Measurements from ENCODE around the gene ELAC2.
A peak's percentile ranks its signal among the peaks of the same experiment; 100 is the strongest.

Gene ELAC2

DNA sequence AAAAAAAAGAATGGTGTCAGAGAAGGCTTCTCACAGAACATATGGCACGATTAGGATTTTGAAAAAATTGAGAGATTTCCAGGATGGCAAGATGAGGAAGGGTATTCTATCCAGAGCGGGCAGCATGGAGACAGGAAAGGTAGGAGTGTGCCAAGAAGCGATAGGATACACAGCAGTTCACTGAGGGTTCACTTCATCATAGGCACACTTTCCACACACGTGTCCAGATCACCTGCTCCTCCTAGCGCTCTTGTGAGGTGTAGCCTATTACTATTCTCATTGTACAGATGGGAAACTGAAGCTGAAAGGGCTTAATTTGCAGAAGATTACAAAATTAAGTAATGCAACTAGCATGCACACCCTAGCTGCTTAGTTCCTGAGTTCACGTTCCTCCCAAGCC lies 6.2 kb upstream of the ELAC2 start:
- DNase-seq (ENCODE audit: low spot score), result no peak

GRCh38 chr17:13016881-13017654 lies 759 bp downstream of the ELAC2 start:
- peak; percentile 64 for DNase-seq (ENCODE audit: low spot score)

- no peak for DNase-seq (ENCODE audit: low spot score)
These were observed 3.0 kb downstream of the ELAC2 start for GRCh38 chr17:13014801-13015200.

- DNase-seq (ENCODE audit: low spot score), result no peak
These were observed 6.9 kb downstream of the ELAC2 start for GRCh38 chr17:13010959-13011358.

DNA sequence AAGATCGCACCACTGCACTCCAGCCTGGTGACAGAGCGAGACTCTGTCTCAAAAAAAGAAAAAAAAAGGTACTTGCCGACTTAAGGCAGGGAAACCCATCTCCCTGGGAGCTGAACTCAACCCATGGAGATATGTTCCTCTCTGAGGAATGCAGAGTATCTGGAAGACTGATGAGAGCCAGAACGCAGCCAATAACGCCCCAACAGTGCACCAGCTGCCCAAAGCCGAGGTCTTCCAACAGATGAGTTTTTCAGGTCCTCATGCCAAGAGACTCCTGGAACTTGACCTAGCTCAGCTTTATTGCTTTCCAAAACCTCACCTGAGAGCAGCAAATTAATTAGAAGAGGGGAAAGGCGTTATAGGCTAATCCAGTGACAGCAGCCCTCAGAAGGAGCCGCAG lies 9.4 kb downstream of the ELAC2 start:
- no peak for DNase-seq (ENCODE audit: low spot score)

GRCh38 chr17:13005530-13005929 lies 12.3 kb downstream of the ELAC2 start:
- no peak for DNase-seq (ENCODE audit: low spot score)

DNA sequence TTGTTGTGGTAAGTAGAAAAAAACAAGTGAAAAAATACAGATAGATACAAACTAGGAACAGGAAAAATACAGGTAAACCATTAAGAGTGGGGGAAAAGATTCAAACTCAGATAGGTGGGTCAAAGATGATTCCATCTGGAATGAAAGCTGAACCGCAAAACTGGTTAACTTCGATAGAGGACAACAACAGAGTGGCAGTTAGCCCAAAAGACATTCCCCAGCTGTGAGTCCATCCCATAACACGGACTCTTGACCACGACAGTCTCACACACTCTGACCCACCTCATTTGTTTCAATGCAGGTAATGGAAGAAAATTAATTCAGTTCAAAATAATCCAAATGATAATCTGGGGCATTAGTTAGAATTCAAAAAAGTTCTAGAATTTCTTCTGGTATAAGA lies 13.5 kb downstream of the ELAC2 start:
- DNase-seq (ENCODE audit: low spot score), result no peak

GRCh38 chr17:13003927-13004326 lies 13.9 kb downstream of the ELAC2 start:
- DNase-seq (ENCODE audit: low spot score), result no peak

GRCh38 chr17:13003454-13003851 lies 14.4 kb downstream of the ELAC2 start:
- no peak for DNase-seq (ENCODE audit: low spot score)

DNA sequence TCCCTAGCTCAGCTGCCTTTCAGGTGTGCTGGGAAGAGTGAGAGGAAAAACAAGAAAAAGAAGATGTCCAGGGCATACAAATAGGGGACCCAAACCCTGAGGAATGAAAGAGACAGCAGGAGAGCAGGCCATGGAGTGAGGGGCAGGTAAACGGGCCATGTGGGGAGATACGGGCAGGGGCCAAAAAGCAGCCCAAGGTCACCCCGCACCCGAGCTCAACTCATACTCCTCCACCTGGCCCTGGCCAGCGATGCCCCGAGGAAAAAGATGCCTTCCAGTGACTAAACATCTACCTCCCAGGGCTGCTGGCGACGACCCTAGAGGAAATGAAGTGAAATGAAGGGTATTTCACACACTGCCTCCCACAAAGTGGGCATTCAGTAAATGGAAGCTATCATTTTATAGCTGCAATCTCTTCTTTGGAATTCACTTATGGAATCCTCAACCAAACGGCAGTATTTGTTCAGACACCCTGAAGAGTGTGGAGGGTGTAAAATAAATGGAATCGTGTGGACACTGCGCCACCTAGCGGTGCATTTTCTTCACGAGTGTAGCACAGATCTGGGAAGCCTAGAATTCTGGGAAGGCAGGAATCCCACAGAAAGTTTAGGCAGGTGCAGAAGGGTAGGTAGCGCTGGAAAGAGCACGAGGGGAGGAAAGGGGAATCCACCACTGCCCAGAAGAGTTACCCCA lies 14.9 kb downstream of the ELAC2 start:
- peak; percentile 57 for DNase-seq (ENCODE audit: low spot score)

GRCh38 chr17:13001991-13002615 lies 15.7 kb downstream of the ELAC2 start:
- no peak for DNase-seq (ENCODE audit: low spot score)

DNA sequence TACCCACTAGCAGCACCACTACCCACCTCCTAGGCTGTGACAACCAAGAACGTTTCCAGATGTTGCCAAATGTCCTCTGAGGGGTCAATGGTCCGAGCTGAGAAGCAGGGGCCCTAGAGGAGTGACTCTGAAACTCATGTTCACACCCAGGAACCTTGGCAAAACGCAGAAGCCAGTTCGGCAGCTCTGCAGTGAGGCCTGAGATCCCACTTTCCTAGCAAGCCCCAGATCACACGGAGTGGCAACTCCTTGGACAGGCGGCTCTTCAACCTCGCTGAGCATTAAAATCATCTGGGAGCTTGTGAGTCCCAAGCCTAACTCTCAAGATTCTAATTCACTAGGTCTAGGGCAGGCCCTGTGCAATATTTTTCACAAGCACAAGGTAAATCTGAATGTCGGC lies 17.3 kb downstream of the ELAC2 start:
- DNase-seq (ENCODE audit: low spot score), result no peak

- DNase-seq (ENCODE audit: low spot score), result no peak
These were observed 19.0 kb downstream of the ELAC2 start for GRCh38 chr17:12998874-12999273.

DNA sequence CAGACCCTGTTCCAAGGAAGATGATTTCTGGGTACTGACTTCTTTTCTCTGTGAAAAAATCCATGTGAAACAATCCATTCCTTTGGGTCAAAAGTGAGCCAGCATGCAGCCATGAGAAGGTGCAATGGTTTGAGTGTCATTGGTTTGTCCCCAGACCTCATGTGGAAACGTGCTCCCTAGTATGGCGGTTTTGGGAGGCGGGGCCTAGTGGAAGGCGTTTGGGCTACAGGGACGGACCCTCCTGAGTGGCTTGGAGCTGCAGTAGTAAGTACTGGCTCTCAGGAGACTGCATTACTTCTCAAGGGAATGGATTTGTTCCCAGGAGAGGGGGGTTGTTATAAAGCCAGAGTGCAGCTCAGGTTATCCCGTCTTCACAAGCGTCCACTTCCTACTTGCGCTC lies 19.4 kb downstream of the ELAC2 start:
- no peak for DNase-seq (ENCODE audit: low spot score)

DNA sequence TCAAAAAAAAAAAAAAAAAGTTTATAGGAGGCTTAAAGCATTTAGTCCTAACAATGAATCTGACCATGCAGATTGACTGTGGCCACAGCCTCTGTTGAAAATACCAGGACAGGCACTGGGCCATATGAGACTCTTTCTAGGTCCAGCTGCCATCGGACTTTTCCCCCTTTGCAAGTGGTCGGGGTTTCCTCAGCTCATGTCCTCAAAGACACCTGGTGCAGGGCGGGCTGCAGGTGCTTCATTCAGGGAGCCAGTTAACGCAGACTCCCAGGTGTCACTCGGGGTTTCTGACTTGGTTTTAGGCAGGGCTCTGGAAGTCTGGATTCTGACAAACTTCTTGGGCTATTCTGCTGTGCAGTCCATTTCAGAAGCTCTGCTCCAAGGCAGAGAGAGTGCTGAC lies 20.9 kb downstream of the ELAC2 start:
- DNase-seq (ENCODE audit: low spot score), result no peak

DNA sequence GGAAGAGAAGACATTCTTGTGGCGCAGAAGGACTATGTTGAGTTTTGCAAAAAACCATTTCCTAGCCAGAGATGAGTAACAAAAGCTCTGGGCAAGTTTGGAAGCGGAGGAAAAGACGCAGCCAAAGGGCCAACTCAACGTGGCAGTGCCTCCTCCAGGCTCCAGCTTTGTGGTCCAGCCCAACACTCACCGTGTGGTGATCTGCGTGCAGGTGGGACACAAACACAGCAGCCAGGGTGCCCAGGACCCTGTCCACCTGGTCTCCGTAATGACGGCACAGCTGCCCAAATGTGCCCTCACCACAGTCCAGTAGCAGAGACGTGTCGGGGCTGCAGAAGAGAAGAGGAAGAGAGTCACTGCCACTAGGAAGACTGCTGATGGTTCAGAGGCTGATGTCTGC lies 21.5 kb downstream of the ELAC2 start:
- DNase-seq (ENCODE audit: low spot score), result no peak

DNA sequence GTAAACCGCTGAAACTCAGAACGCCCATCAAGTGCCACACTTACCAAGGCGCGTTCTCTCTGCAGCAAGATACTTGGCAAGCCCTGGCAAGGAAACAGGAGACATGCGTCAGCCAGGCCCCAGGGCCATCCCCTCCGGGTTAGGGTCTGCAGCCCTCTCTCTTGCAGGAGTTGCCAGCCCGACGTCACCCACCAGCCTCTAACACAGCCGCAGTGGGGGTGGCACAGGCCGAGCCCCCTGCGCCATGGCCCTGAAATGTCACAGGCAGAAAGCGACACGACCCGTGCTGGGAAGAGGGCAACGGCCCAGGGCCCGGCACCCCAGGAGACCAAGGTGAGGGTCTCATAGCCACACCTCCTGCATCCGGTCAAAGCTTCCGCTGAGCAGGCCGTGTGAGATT lies 21.9 kb downstream of the ELAC2 start:
- no peak for DNase-seq (ENCODE audit: low spot score)

- no peak for DNase-seq (ENCODE audit: low spot score)
These were observed 22.5 kb downstream of the ELAC2 start for GRCh38 chr17:12995106-12995895.

DNA sequence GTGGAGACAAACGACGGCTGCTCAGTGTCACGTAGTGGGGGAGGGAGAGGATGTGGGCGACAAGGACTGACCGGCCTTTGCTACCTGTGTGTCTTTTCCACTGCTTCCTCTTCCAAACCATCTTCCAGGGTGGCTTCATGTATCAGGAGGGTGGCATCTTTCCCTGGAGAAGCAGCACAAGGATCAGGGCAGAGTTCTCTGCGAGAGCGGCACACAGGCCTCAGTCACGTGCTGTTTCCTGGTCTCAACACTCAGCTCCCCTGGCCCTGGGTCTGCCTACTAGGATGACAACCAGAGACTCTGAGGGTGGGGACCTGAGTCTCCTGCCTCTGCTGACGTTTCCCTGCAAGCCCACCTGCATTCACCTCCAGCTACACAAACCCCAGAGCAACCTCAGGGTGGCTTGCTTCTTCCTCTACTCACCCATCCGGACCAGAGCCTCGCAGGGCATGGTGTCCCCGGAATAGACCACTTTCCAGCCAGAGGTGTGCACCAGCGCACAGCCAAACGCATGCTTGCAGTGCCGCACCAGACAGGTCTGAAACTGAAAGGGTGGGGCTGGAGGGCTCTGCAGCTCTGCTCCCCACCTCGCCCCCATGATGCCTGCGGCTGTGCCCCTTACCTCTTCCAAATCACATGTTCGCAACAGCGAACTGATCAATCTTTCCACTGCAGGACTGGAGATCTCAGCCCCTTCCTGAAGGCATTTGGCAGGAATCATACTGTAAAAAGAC lies 23.3 kb downstream of the ELAC2 start:
- no peak for DNase-seq (ENCODE audit: low spot score)

GRCh38 chr17:12993631-12994030 lies 24.2 kb downstream of the ELAC2 start:
- DNase-seq (ENCODE audit: low spot score), result no peak

- no peak for DNase-seq (ENCODE audit: low spot score)
These were observed 25.2 kb downstream of the ELAC2 start for GRCh38 chr17:12992676-12993075.

DNA sequence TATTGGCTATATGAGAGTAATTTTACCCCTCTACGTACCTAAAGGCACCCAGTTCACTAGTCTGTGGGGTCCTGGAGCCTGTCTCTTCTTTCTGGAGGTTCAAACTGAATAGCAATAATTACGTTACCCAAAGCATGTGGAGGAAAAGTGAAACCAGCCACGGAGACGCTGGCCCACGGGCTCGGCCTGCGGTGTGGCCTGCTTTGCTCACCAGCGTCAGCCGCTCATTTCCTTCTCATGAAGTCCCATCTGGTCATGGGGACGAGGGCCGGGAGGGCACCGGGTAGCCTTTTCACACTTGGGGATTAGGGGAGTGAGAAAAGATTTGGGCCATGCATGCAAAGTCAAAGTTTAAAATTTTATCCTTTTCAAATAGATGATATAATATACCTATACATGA lies 26.9 kb downstream of the ELAC2 start:
- DNase-seq (ENCODE audit: low spot score), result no peak

Data from RKO (cell line).